Activated T-cell treated with anti-CD3 and anti-CD28 coated beads for 4 hours (primary cell): Measurements from ENCODE around the gene TAAR8.
A peak's percentile ranks its signal among the peaks of the same experiment; 100 is the strongest.
"Not testable (repeated sequence)": the region's sequence is repeated elsewhere in the genome, so short reads cannot be mapped to it uniquely, and the experiment has no call there.

ENCODE experiments used
- DNase-seq: peaks from one replicate; pipeline ENCODE4 v3.0.0-alpha.2; 2020

TAAR8 gene, protein sequence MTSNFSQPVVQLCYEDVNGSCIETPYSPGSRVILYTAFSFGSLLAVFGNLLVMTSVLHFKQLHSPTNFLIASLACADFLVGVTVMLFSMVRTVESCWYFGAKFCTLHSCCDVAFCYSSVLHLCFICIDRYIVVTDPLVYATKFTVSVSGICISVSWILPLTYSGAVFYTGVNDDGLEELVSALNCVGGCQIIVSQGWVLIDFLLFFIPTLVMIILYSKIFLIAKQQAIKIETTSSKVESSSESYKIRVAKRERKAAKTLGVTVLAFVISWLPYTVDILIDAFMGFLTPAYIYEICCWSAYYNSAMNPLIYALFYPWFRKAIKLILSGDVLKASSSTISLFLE

DNA sequence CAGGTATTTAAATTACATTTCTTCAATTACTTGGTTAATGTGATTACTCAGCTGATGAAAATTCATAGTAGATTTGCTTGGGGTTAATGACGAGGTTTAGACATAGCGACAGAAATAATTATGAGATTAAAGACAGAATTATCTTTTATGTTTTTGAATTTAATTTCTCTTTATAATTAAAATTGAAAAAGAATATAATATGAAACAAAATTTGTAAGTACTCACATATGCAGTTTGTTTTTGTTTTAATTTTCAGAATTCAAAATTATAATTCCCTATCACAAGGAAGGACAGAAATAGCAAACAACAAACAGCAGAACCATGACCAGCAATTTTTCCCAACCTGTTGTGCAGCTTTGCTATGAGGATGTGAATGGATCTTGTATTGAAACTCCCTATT lies at the start of gene TAAR8:
Gene TAAR8 (plus strand): TSS at position 301 of the 400 bp plus-strand sequence. CDS start 21 bp downstream, at position 322.
- no peak for DNase-seq

DNA sequence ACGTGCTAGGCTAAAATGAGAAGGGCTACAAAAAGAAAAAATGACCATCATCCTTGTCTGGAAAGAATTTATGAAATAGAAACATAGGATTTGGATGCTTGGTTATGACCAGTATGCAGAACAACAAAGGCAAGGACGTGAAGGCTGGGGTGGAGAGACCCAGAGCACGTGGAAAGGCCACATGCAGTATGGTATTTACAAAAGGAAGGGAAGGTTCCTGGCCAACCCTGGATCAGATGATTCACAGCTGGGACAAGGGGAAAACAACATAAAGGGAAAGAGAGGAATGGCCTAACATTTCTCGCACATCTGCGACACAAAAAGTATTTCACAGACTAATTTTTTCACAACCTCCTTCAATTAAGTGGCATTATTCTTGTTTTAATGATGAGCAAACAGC lies 47.7 kb upstream of the TAAR8 start:
- no peak for DNase-seq

DNA sequence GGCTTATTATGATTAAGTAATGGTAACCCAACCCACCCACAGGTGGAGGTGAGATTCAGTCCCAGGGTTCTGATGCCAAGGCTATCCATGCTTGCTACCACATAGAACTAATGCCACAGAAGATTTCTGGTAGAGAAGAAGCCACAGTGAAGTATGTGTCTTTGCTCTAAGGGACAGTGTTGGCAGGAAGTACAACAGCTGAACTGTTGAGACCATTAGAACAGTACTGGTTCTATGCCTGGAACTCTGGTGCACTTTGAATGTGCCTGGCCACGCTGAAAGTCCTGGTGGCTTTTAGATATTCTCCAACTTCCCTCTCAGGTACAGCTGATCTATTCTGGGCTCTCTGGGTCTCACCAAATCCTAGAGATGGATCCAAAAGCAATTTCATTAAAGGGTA lies 47.3 kb upstream of the TAAR8 start:
- DNase-seq, result no peak

DNA sequence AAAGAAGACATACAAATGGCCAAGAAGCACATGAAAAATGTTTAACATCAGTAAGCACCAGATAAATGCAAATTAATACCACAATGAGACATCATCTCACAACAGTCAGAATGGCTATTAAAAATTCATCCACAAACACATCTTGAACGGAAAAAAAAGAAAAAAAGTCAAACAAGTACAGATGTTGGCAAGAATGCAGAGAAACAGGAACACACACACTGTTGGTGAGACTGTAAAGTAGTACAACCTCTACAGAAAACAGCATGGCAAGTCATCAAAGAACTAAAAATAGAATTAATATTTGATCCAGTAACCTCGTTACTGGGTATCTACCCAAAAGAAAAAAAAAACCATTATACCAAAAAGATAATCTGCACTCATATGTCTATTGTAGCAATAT lies 46.0 kb upstream of the TAAR8 start:
- no peak for DNase-seq

DNA sequence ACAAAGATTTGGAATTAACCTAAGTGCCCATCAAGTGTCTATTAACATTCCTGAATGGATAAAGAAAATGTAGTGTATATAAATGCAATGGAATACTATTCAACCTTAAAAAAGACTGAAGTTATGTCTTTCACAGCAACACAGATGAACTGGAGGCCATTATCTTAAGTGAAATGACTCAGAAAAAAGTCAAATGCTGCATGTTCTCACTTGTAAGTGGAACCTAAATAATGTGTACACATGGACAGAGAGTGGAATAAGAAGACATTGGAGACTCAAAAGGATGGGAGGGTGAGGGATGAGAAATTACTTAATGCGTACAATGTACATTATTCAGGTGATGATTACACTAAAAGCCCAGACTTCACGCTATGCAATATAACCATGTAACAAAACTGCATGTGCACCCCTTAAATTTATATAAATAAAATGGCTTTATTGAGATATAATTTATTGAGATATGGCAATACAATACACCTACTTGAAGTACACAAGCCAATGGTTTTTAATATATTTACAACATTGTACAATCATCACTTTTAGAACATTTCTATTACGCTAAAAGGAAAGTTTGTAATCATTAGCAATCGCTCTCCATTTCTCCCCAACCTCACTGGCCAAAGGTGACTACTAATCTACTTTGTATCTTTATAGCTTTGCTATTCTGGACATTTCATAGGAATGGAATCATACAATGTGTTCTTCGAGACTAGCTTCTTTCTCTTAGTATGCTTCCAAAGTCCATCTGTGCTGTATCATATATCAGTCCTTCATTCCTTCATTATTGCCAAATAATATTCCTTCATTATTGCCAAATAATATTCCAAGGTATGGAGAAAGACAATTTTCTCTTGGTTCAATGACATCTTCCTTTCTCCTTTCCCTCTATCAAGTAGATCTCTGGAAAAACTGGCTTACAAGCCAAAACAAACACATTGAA lies 45.3 kb upstream of the TAAR8 start:
- DNase-seq, result no peak

DNA sequence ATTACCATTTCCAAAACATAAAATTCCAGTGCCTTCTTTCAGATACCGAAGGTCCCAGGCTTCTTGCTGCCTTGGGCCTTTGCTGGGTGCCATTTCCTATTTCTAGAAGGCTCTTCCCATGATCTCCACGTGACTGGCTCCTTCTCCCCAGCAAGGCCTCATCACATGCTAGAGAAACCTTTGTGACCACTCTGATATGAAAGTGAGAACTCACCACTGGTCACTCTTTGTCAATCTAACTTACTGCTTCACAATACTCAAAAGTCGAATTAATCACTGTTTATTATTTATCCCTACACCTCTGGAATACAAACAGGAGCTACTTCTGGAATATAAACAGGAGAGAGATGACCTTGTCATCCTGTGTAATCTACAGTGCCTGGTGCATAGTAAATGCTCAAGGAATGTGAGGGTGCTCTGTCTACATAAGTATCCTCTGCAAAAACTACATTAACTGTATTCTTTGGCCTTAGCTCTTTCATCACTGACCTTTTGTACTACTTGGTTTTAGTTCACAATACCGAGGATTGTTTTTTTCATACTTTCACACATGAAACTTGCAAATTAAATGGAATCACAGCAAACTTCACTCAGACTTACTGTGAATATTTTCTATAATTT lies 41.2 kb upstream of the TAAR8 start:
- no peak for DNase-seq

DNA sequence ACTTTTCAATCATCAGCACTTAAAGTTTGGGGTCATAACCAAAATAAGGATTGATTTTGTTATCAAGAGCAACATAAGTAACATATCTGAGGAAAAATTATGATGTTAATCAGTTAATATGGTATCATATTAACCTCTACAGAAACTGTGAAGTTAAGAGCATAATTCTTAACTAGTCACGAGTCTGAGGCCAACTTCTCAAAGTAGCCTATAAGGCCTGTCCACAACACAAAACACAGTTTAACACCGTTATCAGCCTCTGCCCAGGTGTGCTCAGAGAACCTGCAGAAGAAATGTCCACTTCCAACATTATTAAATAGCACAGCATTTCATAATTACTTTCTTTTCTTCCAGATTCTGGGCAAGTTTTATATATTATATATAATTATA lies 40.6 kb upstream of the TAAR8 start:
- DNase-seq, result no peak

DNA sequence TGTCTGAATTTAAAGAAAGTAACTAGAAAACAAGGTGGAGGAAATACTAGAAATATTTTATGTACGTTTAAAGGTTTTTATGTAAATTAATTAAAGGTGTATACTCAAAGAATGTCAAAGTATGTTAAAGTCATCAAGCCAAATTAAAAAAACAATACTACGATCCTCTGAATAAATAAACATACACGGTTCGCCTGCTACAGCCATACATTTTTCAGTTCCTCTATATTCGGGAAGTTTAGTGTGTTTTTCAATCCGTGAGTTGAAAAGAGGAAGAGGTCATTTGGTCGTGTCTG lies 40.2 kb upstream of the TAAR8 start:
- no peak for DNase-seq

DNA sequence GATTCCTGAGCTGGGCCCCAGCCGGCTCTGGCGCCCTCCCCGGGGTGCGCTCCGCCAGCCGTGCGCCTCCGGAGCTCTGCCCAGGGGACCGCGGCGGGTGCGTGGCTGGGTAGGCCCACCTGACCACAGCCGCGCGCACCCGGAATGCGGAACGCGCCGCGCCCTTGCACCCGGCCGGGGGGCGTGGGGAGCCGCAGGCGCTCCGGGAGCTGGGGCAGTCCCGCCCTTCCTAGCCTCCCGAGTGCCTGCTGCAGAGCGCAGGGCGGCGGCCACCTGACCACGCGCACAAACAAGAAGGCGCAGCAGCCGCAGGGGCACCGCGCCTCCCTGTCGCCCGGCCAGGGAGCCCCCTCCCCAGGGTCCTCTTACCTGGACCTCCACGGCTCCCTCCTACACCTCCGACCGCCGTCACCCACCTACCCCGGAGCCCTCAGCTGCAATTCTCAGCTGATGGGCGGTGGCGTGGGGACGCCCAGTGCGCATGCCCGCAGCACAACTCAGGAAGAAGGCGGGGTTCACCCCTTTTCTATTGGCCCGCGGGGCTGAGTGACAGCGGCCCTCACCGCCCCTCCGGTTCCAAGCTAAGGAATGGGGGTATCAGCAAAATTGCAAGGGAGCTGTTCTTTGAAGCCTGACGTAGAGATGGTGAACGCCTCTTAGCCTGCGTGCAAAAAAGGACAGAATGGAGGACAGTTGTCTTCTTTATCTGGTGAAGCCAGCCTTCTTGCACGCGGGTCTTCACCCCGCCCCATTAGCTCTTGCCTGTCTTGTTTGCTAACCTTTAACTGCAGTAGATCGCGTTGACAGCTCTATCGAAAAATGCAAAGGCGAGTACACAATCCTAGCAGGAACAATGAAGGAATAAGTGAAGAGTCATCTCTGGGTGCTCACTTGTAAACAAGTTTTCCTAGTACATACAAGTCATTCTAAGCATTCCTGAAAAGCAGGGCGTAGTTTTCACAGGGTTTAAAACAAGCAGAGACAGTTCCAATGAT lies 39.5 kb upstream of the TAAR8 start, which contains the start of gene STX7:
Gene STX7 (minus strand): TSS at position 479 of the 995 bp plus-strand sequence. CDS start 9,586 bp downstream, outside the sequence.
- DNase-seq, result peak; percentile 79

DNA sequence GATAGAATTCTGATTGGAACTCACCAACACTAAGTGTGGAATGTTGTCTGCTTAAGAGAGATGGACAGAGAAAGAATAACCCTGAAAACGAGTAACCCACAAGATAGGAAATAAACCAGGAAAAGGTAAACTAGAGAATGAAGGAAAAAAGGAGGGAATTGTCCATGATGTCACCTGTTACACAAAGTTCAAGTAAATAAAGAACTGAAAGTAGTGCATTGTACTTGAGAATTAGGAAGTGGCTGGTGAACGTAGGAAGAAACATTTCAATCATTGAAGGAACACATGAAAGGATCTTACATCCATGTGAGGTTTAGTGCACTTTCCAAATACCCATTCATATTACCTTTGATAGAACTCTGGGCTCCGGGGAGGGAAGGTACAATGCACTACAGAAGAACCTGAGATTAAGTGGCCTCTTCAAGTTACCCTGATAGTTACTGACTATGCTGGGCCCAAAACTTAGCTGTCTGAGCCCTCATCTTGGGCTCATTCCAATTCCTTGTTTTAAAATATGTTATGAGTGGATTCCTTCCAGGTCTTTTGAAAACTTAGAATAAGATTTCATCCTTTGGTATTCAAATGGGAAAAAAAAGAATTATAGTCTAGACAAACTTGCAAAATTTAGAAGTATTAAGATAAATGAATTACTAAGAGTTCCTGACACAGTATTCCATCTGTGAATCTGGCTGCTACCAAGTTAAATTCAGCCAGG lies 38.5 kb upstream of the TAAR8 start:
- DNase-seq, result no peak

DNA sequence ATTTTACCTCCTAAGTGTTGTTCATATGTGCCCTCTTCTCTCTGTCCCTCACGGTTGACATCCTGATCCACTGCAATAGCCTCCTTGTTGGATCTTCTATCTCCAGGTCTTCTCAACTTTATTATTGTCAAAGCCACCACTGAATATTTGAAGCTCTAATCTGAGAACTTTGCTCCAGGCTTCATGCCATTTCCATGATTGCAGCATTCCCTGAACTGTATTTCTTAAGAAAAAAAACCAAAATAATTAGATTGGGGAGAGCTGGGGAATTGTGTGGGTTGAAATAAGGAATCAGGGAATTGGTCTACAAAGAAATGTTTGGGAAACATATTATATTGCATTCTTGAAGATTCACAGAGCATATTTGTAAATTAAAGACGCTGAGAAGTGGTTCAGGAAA lies 37.1 kb upstream of the TAAR8 start:
- DNase-seq, result no peak

DNA sequence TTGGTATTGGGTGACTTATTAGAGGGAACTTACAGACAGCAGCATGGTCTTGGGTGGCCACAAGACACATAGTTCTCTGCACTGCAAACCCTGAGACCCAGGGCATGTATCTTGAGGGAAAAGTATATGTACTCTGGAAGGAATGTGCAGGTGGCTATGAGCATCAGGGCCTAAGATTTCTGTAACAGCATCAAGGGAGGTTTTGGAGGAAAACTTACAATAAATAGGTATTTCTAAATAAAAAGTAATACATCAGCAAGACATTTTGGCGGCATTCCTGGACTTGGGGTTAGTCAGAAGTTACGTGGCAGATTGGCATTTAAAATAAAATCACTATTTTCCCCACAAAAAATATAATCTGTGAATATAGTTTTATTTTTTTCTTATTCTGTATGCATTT lies 31.5 kb upstream of the TAAR8 start:
- DNase-seq, result no peak

DNA sequence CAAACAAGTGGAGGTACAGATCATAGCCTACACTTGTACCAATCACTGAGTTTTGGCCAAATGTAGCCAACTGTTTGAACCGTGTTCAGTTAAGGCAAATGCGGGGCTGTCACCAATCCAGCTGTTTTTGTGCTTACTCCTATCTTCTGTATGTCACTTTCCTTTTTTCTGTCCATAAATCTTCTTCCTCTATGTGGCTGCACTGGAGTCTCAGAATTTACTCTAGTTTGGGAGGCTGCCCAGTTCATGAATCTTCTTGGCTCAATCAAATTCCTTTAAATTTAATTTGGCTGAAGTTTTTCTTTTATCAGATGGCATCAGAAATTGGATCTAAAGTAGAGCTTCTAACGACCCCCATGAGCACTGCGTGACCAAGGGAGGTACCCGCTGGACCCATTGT lies 27.8 kb upstream of the TAAR8 start:
- no peak for DNase-seq

DNA sequence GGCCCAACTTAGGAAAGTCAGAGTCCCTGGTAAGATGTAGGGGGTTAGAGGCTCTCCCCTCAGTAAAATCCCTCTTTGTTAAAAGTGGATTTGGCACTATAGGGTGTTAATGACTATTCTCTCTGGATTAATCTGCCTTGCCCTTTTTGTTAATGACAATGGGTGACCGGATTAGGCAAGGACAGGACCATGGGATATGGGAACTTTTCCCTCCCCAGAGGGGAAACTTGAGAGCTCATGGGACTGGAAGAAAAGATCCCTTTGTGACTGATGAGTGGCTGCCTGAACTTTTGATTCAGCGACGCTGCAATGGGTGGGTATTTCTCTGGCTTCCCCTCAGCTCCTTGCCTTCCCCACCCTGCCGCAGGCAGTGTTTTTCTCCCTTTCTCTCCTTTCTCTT lies 26.6 kb upstream of the TAAR8 start:
- no peak for DNase-seq

DNA sequence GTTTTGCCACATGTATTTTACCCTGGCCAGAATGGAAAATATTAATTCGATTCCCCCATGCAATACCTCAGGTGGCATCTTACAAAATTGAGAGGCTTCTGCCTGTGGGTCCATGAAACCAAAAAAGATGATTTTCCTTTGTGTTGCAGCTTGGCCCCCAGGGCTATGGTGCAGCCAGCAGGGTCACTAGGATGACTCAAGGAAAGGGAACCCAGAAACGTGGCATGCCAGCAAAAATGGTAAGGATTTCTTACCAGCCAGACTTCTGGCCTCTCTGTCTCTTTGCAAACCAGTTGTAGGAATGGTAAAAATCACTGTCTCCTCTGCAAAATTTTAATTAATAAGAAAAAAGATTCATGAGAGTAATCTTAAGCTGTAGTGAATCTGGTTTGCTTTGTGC lies 26.0 kb upstream of the TAAR8 start:
- DNase-seq, result no peak

DNA sequence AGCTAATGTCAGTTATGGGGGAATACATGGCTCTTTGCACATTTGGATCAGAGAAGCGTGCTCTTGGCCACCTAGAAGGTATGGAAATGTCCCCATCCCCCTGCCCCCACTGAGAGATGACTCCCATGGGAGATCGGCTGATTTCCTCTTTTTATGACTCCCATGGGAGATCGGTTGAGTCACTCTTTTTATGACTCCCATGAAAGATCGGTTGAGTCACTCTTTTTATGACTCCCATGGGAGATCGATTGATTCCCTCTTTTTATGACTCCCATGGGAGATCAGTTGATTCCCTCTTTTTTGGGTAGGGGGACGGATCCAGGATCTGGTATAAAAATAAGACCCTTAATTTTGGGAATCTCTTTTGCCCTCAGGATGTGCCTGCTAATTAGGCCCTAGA lies 24.7 kb upstream of the TAAR8 start:
- DNase-seq, result no peak

DNA sequence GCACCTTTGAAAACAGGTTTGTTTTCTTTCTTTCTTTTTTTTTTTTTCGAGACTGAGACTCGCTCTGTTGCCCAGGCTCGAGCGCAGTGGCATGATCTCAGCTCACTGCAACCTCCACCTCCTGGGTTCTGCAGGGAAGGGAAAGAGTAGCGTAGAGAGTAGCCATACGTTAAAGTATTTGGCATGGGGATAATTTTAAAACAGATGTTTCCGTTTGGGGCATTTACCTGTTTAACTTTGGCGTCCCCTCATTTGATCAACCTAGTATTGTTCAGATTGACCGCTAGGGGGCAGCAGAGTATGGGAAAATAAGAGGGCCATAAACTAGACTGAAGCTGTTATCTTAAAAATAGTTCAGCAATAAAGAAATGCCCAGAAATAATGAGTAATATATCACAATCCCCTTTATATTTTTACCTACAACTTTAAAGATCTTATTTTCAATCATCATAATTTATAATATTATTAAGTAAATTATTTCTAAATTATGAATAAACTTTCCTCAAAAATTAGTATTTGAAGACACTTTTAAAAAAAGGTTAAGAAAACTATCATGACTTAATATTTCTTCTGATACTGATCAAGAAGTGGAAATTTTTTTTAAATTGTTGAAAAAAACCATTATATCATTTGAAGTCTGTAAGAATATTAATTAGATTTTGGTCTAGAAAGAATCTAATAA lies 22.0 kb upstream of the TAAR8 start:
- DNase-seq, result peak; percentile 65

DNA sequence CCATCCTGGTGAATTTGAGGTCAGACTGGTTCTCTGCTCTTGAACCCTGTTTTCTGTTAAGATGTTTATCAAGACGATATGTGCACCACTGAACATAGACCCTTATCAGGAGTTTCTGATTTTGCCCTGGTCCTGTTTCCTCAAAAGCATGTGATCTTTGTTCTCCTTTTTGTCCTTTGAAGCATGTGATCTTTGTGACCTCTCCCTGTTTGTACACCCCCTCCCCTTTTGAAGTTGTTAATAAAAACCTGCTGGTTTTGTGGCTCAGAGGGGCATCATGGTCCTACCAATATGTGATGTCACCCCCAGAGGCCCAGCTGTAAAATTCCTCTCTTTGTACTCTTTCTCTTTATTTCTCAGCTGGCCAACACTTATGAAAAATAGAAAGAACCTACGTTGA lies 17.9 kb upstream of the TAAR8 start:
- DNase-seq, result not testable (repeated sequence)

DNA sequence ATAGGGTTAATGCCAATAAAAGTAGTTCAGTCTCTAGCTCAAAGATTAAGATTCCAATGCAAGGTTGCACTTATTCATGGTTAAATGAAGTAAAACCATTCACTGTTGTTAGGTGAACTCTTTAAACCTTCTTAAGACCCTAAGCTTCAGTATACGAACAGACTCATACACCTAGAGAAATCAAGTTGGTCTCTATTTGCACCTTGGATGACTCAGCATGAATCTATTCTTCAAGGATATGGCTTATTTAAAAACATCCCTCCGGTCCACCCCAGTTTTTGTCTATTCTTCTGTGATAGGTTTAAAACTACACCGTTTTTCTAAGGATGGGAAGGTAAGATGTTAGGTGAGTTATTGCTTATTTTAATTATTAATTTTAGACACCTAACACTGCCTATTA lies 15.3 kb upstream of the TAAR8 start:
- DNase-seq, result no peak

DNA sequence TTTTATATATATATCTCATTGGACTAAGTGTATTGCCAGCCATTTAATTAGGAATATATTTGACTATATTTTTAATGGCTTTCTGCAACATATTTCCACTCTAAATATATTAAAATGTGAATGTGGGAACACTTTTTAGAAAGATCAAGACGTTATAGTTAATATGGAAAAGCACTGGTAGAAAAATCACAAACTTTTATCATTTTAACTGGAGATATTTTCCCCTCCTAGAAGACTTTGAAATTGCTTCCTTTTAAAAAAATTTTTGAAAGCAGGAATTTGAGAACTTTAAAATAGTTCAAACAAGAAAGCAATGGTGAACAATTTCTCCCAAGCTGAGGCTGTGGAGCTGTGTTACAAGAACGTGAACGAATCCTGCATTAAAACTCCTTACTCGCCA lies 14.5 kb upstream of the TAAR8 start, which contains the start of gene TAAR9:
Gene TAAR9 (plus strand): TSS at position 301 of the 400 bp plus-strand sequence. CDS start 13 bp downstream, at position 314.
- no peak for DNase-seq

DNA sequence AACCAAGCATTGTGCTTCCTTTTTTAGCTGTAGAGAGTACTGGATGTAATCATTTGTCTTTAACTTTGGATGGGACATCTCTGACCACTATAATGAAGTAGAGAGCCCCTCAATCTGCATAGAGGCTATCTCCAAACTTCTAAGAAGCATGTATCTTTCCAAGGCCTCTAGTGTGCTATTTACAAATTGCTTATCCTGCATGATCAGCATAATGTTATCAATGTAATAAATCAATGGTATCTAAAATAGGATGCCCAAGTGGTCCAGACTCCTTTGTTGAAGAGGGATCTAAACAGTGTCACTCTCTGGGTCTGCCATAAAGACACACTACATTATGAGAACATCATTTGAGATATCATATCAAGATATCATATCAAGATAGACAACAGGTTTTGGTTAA lies 7.6 kb upstream of the TAAR8 start:
- DNase-seq, result no peak
